SJCRH30 (cell line): ENCODE data around the gene TMEM141. TPM values are rescaled to one million over a fixed set of nuclear protein-coding genes. Genes with fewer than 3 reads are reported as not detected.

Experiments used
- DNase-seq, 2 experiments: peaks; one replicate each; pipeline ENCODE4 v3.0.0-alpha.2; 2015 to 2020
- H3K27ac ChIP-seq: fragments of 250-450 bp; sonication (Bioruptor Pico); 2 replicates; pipeline ENCODE4 v1.5.1; 2020; ENCODE audit warnings: mild to moderate bottlenecking, moderate library complexity
- H3K27me3 ChIP-seq: fragments of 250-450 bp; sonication (Bioruptor Pico); 2 replicates; pipeline ENCODE4 v1.5.1; 2020; ENCODE audit warnings: mild to moderate bottlenecking, moderate library complexity
- H3K36me3 ChIP-seq: fragments of 250-450 bp; sonication (Bioruptor Pico); 2 replicates; pipeline ENCODE4 v1.5.1; 2020; ENCODE audit warnings: mild to moderate bottlenecking, moderate library complexity
- H3K4me1 ChIP-seq: fragments of 250-450 bp; sonication (Bioruptor Pico); 2 replicates; pipeline ENCODE4 v1.5.1; 2020; ENCODE audit warnings: mild to moderate bottlenecking, moderate library complexity
- H3K4me3 ChIP-seq: fragments of 250-450 bp; sonication (Bioruptor Pico); 2 replicates; pipeline ENCODE4 v1.5.1; 2020; ENCODE audit warnings: mild to moderate bottlenecking, moderate library complexity
- H3K9me3 ChIP-seq: fragments of 250-450 bp; sonication (Bioruptor Pico); replicated peaks from 2 replicates; pipeline ENCODE4 v1.5.1; 2020; ENCODE audit warnings: mild to moderate bottlenecking, moderate library complexity
- total RNA-seq: library from RNA; depleted of rRNA; stranded (reverse); fragments of >200 nt; shearing (Covaris generic); gene quantifications from 2 replicates; pipeline ENCODE4 v1.2.3, GENCODE V29; 2014; rRNA removed

TMEM141 gene
- total RNA-seq = 17.3 and 26.2 TPM in 2 replicates

- DNase-seq = peak; percentile 100
- no peaks in the 10 kb centered on the region; the same call in none of the 2 replicates for H3K27me3 ChIP-seq
- no peaks in the 10 kb centered on the region for H3K9me3 ChIP-seq
- H3K4me3 ChIP-seq = peak within 1 kb of the TSS; percentile 69
- peak within 1 kb of the TSS; percentile 33; the same call in 1 of the 2 replicates for H3K27ac ChIP-seq
- peaks cover 28% of the 10 kb centered on the region for H3K4me1 ChIP-seq
- no peaks in the 10 kb centered on the region for H3K36me3 ChIP-seq
Measured at GRCh38 chr9:136790640-136791515, at the start of gene TMEM141. TSS of gene TMEM141 (plus strand) at chr9:136791344. CDS start at chr9:136791371, 27 bp downstream.

- Histone ChIP-seq H3K36me3 (no peaks in the 10 kb centered on the region), H3K27me3 (peaks cover 28% of the 10 kb centered on the region), H3K4me3 (no peak overlapping the region), H3K4me1 (peaks cover 15% of the 10 kb centered on the region), H3K9me3 (no peaks in the 10 kb centered on the region), H3K27ac (no peak overlapping the region)
- DNase-seq = no peak
Measured at GRCh38 chr9:136741883-136742571, 49.1 kb upstream of the TMEM141 start.

DNA sequence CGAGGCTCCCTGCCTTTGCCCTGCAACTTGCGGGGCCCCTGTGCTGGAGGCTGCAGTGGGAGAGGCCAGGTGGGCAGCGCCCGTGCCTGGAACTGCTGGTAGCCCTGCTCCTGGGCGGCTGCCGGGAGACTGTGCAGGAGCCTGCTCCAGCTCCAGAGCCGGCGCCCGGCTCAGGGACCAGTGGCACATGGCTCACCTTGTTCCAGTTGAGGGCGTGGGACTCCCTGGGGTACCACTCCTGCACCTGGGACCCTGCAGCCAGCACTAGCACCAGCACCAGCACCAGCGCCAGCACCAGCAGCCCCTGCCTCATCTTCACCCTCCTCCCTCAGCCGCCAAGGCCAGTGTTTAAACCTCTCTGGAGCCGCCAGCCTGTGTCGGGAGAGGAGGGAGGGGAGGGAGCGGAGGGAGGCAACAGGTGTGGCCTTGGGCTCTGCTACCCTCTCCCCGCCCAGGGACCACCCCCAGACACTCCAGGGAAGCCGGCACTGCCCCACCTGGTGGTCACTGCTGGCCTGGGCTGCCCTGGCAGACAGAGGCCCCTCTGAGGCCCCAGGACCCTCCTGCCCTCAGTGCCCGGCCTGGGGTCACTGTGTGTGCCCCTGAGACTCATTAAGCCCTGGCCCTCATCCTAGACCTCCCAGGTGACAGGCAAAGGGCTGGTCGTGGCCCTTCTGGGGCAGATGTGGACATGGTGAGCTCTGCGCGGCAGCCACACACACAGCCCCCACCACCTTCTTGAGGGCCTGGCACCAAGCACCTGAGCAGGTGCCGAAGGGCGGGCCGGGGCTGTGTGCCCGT lies 48.4 kb upstream of the TMEM141 start, which contains the start of gene LCN10:
Gene LCN10, minus strand, starts transcription at position 350 of the 801 bp plus-strand sequence. Its CDS starts 37 bp downstream, at position 313.
- no peaks in the 10 kb centered on the region for H3K9me3 ChIP-seq
- peak; percentile 88 to 90 for DNase-seq
- peaks cover 32% of the 10 kb centered on the region for H3K27me3 ChIP-seq
- no peaks in the 10 kb centered on the region for H3K36me3 ChIP-seq
- H3K27ac ChIP-seq = no peak within 1 kb of the TSS
- H3K4me1 ChIP-seq = peaks cover 15% of the 10 kb centered on the region
- H3K4me3 ChIP-seq = no peak within 1 kb of the TSS

GRCh38 chr9:136743639-136744211 lies 47.4 kb upstream of the TMEM141 start:
- no peak overlapping the region for H3K4me3 ChIP-seq
- H3K4me1 ChIP-seq = peaks cover 15% of the 10 kb centered on the region
- no peak for DNase-seq
- H3K9me3 ChIP-seq = no peaks in the 10 kb centered on the region
- no peak overlapping the region for H3K27ac ChIP-seq
- H3K36me3 ChIP-seq = no peaks in the 10 kb centered on the region
- H3K27me3 ChIP-seq = peaks cover 39% of the 10 kb centered on the region

DNA sequence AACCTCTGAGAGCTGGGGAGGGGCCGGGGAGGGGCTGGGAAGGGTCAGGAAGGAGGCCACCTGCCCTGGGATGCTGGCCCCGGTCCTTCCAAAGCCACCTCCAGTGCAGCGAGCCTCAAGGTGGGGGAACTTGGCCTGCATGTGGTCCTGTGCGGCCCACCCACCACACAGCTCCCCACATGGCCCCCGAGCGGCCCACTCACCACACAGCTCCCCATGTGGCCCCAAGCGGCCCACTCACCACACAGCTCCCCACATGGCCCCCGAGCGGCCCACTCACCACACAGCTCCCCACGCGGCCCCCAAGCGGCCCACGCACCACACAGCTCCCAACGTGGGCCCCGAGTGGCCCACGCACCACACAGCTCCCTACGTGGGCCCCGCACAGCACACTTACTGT lies 46.4 kb upstream of the TMEM141 start:
- Histone ChIP-seq H3K4me3 (no peak overlapping the region), H3K36me3 (no peaks in the 10 kb centered on the region), H3K4me1 (peaks cover 15% of the 10 kb centered on the region), H3K27ac (no peak overlapping the region), H3K27me3 (peaks cover 45% of the 10 kb centered on the region), H3K9me3 (no peaks in the 10 kb centered on the region)
- no peak for DNase-seq

DNA sequence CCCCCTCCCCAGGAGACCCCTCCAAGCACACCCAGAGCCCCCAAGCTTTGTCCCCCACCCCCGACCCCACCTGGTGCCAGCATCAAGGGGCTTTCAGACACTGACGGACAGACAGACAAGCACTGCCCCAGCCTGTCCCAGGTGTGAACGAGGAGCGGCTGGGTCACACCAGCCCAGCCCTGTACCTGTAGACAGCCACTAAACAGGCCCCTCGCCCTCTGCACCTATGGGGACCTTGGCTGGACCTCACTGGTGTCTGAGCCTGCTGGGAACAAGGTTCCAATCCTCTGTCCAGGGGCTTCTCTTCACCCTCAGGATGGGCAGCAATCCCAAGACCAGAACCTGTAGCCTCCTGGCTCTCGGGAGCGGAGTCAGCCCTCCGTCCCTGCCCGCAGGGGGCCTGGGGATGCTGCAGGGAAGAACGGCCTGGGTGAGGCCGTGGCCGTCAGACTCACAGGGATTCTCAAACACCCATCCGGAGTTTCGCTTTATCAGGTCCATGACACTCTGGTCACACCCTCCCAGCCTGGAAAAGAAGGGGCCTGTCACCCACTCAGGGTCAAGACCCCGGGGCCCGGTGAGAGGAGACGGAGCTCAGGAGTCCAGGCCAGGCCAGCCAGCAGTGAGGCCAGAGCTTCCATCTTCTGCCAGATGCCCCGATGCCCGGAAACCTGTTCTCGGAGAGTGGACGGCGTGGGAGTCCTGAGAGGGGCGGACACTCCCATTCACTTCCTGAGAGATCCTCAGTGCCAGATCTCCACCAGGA lies 45.6 kb upstream of the TMEM141 start:
- no peak overlapping the region for H3K4me3 ChIP-seq

GRCh38 chr9:136746155-136746490 lies 45.0 kb upstream of the TMEM141 start:
- no peak overlapping the region for H3K27ac ChIP-seq
- peaks cover 9% of the 10 kb centered on the region for H3K4me1 ChIP-seq
- no peaks in the 10 kb centered on the region for H3K36me3 ChIP-seq
- no peaks in the 10 kb centered on the region; the same call in 1 of the 2 replicates for H3K9me3 ChIP-seq
- no peak overlapping the region for H3K4me3 ChIP-seq
- no peak for DNase-seq
- peaks cover 34% of the 10 kb centered on the region for H3K27me3 ChIP-seq

More for the DNA sequence above, 45.6 kb upstream of the TMEM141 start:
- H3K9me3 ChIP-seq = no peaks in the 10 kb centered on the region
- no peak for DNase-seq
- no peak overlapping the region for H3K27ac ChIP-seq
- H3K36me3 ChIP-seq = no peaks in the 10 kb centered on the region
- peaks cover 15% of the 10 kb centered on the region for H3K4me1 ChIP-seq
- peaks cover 40% of the 10 kb centered on the region for H3K27me3 ChIP-seq

DNA sequence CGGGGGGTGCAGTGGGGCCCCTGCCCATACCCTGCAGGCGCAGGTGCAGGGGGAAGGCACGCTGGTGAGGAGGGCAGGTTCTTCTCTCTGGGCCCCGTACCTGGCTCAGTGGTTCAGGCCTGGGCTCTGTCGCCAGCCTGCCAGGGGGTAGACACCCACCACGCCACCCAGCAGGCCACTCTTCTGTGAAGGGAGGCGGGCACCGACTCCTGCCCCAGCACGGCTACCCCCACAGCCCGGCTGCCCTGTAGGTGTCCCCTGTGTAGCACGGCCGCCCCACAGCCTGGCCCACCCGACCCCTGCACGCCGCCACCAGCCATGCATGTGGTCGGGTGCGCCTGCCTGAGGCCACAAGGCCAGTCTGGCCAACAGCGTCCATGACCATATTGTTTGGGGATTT lies 44.5 kb upstream of the TMEM141 start:
- no peak for DNase-seq
- peaks cover 5% of the 10 kb centered on the region for H3K4me1 ChIP-seq
- no peaks in the 10 kb centered on the region for H3K36me3 ChIP-seq
- peaks cover 29% of the 10 kb centered on the region for H3K27me3 ChIP-seq
- no peak overlapping the region for H3K4me3 ChIP-seq
- no peak overlapping the region for H3K27ac ChIP-seq
- peaks cover 3% of the 10 kb centered on the region for H3K9me3 ChIP-seq

DNA sequence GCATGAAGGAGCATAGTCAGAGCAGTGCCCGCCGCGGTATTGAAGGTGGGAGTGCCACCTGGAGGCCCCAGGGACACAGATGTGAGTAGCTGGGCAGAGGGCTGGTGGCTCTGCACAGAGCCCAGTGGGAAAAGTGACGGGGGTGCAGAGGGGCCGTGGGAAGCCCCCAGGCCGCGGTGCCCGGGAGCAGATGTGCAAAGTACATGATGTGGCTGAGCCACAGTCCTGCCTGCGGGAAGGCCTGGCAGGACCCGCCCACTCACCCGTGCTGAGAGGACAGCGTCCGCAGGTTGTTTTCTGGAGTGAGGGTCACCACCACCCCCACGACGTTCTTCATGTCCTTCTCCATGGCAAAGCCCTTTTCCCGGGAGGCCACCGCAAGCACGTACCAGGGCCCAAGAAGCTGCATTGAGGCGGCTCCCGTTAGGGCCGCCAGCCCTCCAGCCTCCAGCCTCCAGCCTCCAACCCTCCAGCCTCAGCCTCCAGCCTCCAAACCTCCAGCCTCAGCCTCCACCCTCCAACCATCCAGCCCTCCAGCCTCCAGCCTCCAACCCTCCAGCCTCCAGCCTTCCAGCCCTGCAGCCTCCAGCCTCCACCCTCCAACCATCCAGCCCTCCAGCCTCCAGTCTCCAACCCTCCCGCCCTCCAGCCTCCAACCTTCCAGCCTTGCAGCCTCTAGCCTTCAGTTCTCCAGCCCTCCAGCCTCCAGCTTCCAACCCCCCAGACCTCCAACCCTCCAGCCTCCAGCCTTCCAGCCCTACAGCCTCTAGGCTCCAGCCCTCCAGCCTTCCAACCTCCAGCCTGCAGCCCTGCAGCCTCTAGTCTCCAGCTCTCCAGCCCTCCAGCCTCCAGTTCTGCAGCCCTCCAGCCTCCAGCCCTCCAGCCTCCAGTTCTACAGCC lies 43.7 kb upstream of the TMEM141 start:
- no peaks in the 10 kb centered on the region for H3K36me3 ChIP-seq
- H3K27me3 ChIP-seq = peaks cover 24% of the 10 kb centered on the region
- H3K4me1 ChIP-seq = peaks cover 2% of the 10 kb centered on the region; the same call in 1 of the 2 replicates
- H3K4me3 ChIP-seq = no peak overlapping the region
- no peak for DNase-seq
- no peak overlapping the region for H3K27ac ChIP-seq
- H3K9me3 ChIP-seq = peaks cover 9% of the 10 kb centered on the region

- peaks cover 9% of the 10 kb centered on the region for H3K9me3 ChIP-seq
- no peak within 1 kb of the TSS for H3K27ac ChIP-seq
- no peak within 1 kb of the TSS for H3K4me3 ChIP-seq
- H3K27me3 ChIP-seq = peaks cover 24% of the 10 kb centered on the region
- H3K4me1 ChIP-seq = no peaks in the 10 kb centered on the region
- no peaks in the 10 kb centered on the region for H3K36me3 ChIP-seq
- DNase-seq = no peak
Measured at GRCh38 chr9:136748201-136748600, 42.9 kb upstream of the TMEM141 start, which contains the start of gene LCN6. TSS of gene LCN6 (minus strand) at chr9:136748525. CDS start at chr9:136748483, 42 bp downstream.

- DNase-seq = no peak
- H3K27me3 ChIP-seq = peaks cover 24% of the 10 kb centered on the region
- peaks cover 9% of the 10 kb centered on the region for H3K9me3 ChIP-seq
- H3K4me3 ChIP-seq = no peak overlapping the region
- no peaks in the 10 kb centered on the region for H3K4me1 ChIP-seq
- no peaks in the 10 kb centered on the region for H3K36me3 ChIP-seq
- no peak overlapping the region for H3K27ac ChIP-seq
Measured at GRCh38 chr9:136748666-136749611, 42.2 kb upstream of the TMEM141 start.

GRCh38 chr9:136750526-136750925 lies 40.6 kb upstream of the TMEM141 start:
- no peaks in the 10 kb centered on the region for H3K36me3 ChIP-seq
- peaks cover 22% of the 10 kb centered on the region for H3K27me3 ChIP-seq
- no peak overlapping the region for H3K4me3 ChIP-seq
- no peaks in the 10 kb centered on the region for H3K4me1 ChIP-seq
- H3K27ac ChIP-seq = no peak overlapping the region
- DNase-seq = no peak
- H3K9me3 ChIP-seq = peaks cover 9% of the 10 kb centered on the region
